ENCODE results near the gene KCNMB2.

DNA sequence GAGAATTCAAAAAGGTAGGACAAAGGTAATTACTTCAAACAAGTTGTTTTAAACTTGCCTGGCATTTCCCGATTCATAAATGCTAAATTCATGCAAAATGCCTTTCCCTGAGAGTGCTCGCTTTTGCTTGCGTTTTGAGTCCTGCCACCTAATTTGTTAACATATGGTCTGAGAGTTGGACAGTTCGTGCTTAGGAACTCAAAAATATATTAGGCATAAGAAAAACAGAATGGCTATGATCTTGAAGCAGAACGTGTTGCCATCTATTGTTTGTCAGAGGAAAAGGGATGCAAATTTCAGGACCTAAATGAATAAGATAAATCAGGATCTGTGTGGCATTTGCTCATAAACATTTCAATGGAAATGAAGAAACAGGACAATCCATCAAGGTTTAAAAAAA, 339.6 kb downstream of the KCNMB2 start:
- TF ChIP-seq, protein P1, sequence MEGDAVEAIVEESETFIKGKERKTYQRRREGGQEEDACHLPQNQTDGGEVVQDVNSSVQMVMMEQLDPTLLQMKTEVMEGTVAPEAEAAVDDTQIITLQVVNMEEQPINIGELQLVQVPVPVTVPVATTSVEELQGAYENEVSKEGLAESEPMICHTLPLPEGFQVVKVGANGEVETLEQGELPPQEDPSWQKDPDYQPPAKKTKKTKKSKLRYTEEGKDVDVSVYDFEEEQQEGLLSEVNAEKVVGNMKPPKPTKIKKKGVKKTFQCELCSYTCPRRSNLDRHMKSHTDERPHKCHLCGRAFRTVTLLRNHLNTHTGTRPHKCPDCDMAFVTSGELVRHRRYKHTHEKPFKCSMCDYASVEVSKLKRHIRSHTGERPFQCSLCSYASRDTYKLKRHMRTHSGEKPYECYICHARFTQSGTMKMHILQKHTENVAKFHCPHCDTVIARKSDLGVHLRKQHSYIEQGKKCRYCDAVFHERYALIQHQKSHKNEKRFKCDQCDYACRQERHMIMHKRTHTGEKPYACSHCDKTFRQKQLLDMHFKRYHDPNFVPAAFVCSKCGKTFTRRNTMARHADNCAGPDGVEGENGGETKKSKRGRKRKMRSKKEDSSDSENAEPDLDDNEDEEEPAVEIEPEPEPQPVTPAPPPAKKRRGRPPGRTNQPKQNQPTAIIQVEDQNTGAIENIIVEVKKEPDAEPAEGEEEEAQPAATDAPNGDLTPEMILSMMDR (IDR thresholded peaks at IDR 0.05) = no peak
- no peak for TF ChIP-seq POLR2A (IDR thresholded peaks at IDR 0.05)
- no peak for TF ChIP-seq EP300 (IDR thresholded peaks at IDR 0.05)

Measured in tibial nerve (tissue), 4 donors.